MM.1S (cell line): Measurements from ENCODE around the gene CNTROB.

ENCODE experiments used
- DNase-seq: peaks from one replicate; pipeline ENCODE4 v3.0.0-alpha.2; 2015
- H2AFZ ChIP-seq: fragments of 300-600 bp; sonication (generic); 2 replicates; pipeline ENCODE4 v1.6.0; 2016; ENCODE audit warnings: antibody characterized with exemption, low read length
- H3F3A ChIP-seq: fragments of 300-600 bp; sonication (generic); 2 replicates; pipeline ENCODE4 v1.6.1; 2016; ENCODE audit warnings: mild to moderate bottlenecking, antibody characterized with exemption, low read length, moderate library complexity, mixed read lengths; ENCODE audit not compliant: insufficient read depth
- H3K27ac ChIP-seq: fragments of 300-600 bp; sonication (generic); 2 replicates; pipeline ENCODE4 v1.5.1; 2016; ENCODE audit warnings: mild to moderate bottlenecking, low read length
- H3K27me3 ChIP-seq: fragments of 300-600 bp; sonication (generic); replicated peaks from 2 replicates; pipeline ENCODE4 v1.6.0; 2016; ENCODE audit warnings: low read length; ENCODE audit not compliant: insufficient read depth
- H3K36me3 ChIP-seq: fragments of 300-600 bp; sonication (generic); replicated peaks from 2 replicates; pipeline ENCODE4 v1.6.1; 2016; ENCODE audit warnings: mild to moderate bottlenecking, low read length, mixed read lengths; ENCODE audit not compliant: insufficient read depth
- H3K4me1 ChIP-seq: fragments of 300-600 bp; sonication (generic); 2 replicates; pipeline ENCODE4 v1.6.1; 2016; ENCODE audit warnings: low read length, mixed read lengths
- H3K4me2 ChIP-seq: fragments of 300-600 bp; sonication (generic); 2 replicates; pipeline ENCODE4 v1.6.0; 2016; ENCODE audit warnings: low read depth, low read length
- H3K4me3 ChIP-seq: fragments of 300-600 bp; sonication (generic); 2 replicates; pipeline ENCODE4 v1.5.1; 2016; ENCODE audit warnings: low read length, mixed read lengths
- H3K79me2 ChIP-seq: fragments of 300-600 bp; sonication (generic); 2 replicates; pipeline ENCODE4 v1.6.1; 2016; ENCODE audit warnings: mixed run types, low read length, mixed read lengths
- H3K9ac ChIP-seq: fragments of 300-600 bp; sonication (generic); 2 replicates; pipeline ENCODE4 v1.6.1; 2016; ENCODE audit warnings: low read length, mixed read lengths
- H3K9me2 ChIP-seq: fragments of 300-600 bp; sonication (generic); replicated peaks from 2 replicates; pipeline ENCODE4 v1.6.1; 2016; ENCODE audit warnings: mild to moderate bottlenecking, low read length, mixed read lengths; ENCODE audit not compliant: insufficient read depth
- H3K9me3 ChIP-seq: fragments of 300-600 bp; sonication (generic); replicated peaks from 2 replicates; pipeline ENCODE4 v1.6.1; 2016; ENCODE audit warnings: mild to moderate bottlenecking, low read length, mixed read lengths; ENCODE audit not compliant: insufficient read depth
- H4K20me1 ChIP-seq: fragments of 300-600 bp; sonication (generic); 2 replicates; pipeline ENCODE4 v1.6.1; 2016; ENCODE audit warnings: mild to moderate bottlenecking, low read length, moderate library complexity, mixed read lengths; ENCODE audit not compliant: insufficient read depth
- CTCF ChIP-seq: fragments of 300-600 bp; sonication (generic); IDR thresholded peaks from 2 replicates; pipeline ENCODE4 v1.5.1; 2016; ENCODE audit warnings: antibody characterized with exemption, low read length, mixed read lengths
- EZH2 ChIP-seq: fragments of 300-600 bp; sonication (generic); optimal IDR thresholded peaks from 2 replicates; pipeline ENCODE3; 2017; ENCODE audit warnings: low read depth, mild to moderate bottlenecking, antibody characterized with exemption, low read length, mixed read lengths
- EZH2phosphoT487 ChIP-seq: fragments of 300-600 bp; sonication (generic); IDR thresholded peaks from 2 replicates; pipeline ENCODE4 v1.6.1; 2018; ENCODE audit warnings: antibody characterized with exemption, low read length

The CNTROB gene

GRCh38 chr17:7992516-7992915, 60.5 kb downstream of the CNTROB start:
- Histone ChIP-seq H3K4me1 (peaks cover 11% of the 10 kb centered on the region), H4K20me1 (no peaks in the 10 kb centered on the region), H3K4me2 (no peak overlapping the region), H3K27me3 (peaks cover 5% of the 10 kb centered on the region; the same call in 1 of the 2 replicates), H3K9me2 (no peaks in the 10 kb centered on the region), H3K79me2 (no peaks in the 10 kb centered on the region), H3K9ac (no peak overlapping the region), H2AFZ (no peak overlapping the region), H3K9me3 (no peaks in the 10 kb centered on the region), H3K4me3 (no peak overlapping the region), H3F3A (peaks cover 22% of the 10 kb centered on the region), H3K36me3 (no peaks in the 10 kb centered on the region), H3K27ac (no peak overlapping the region)
- no peak for DNase-seq
- TF ChIP-seq CTCF (no peak), EZH2 (no peak), EZH2phosphoT487 (no peak)

- H3K4me3 ChIP-seq, result no peak overlapping the region
- no peaks in the 10 kb centered on the region for H3K9me3 ChIP-seq
- no peaks in the 10 kb centered on the region for H3K79me2 ChIP-seq
- H3K36me3 ChIP-seq, result no peaks in the 10 kb centered on the region
- H3K9me2 ChIP-seq, result no peaks in the 10 kb centered on the region
- TF ChIP-seq EZH2 (no peak), CTCF (no peak)
- H3K4me1 ChIP-seq, result peaks cover 13% of the 10 kb centered on the region
- no peak overlapping the region for H3K27ac ChIP-seq
- H4K20me1 ChIP-seq, result no peaks in the 10 kb centered on the region
- no peak overlapping the region for H3K9ac ChIP-seq
- no peak overlapping the region for H3K4me2 ChIP-seq
- H2AFZ ChIP-seq, result no peak overlapping the region
- H3F3A ChIP-seq, result peaks cover 22% of the 10 kb centered on the region
- peaks cover 4% of the 10 kb centered on the region; the same call in 1 of the 2 replicates for H3K27me3 ChIP-seq
- DNase-seq, result no peak
Observed at GRCh38 chr17:7992924-7993323, 60.9 kb downstream of the CNTROB start.

- no peaks in the 10 kb centered on the region for H3K36me3 ChIP-seq
- no peaks in the 10 kb centered on the region for H4K20me1 ChIP-seq
- H3F3A ChIP-seq, result peaks cover 18% of the 10 kb centered on the region
- H3K9ac ChIP-seq, result no peak overlapping the region
- no peaks in the 10 kb centered on the region for H3K9me3 ChIP-seq
- no peak overlapping the region for H3K27ac ChIP-seq
- H3K4me2 ChIP-seq, result no peak overlapping the region
- peaks cover 4% of the 10 kb centered on the region; the same call in 1 of the 2 replicates for H3K27me3 ChIP-seq
- H2AFZ ChIP-seq, result no peak overlapping the region
- H3K9me2 ChIP-seq, result no peaks in the 10 kb centered on the region
- no peak for DNase-seq
- TF ChIP-seq CTCF (no peak), EZH2 (no peak), EZH2phosphoT487 (no peak)
- H3K79me2 ChIP-seq, result no peaks in the 10 kb centered on the region
- peaks cover 10% of the 10 kb centered on the region for H3K4me1 ChIP-seq
- H3K4me3 ChIP-seq, result no peak overlapping the region
Observed at GRCh38 chr17:7993972-7994589, 62.1 kb downstream of the CNTROB start.
